NCI-H345 treated with DMSO at 0.1 percent for 48 hours (cell line): ENCODE data around the gene CHD9.
"Not testable (repeated sequence)": the region's sequence is repeated elsewhere in the genome, so short reads cannot be mapped to it uniquely, and the experiment has no call there.

ENCODE experiments used
- DNase-seq: peaks from one replicate; lab custom pipeline; 2025; ENCODE audit not compliant: unreplicated experiment; lab: John Stamatoyannopoulos, UW

Gene CHD9

GRCh38 chr16:53130159-53131049, 75.6 kb downstream of the CHD9 start:
- DNase-seq = peak; percentile 76

DNA sequence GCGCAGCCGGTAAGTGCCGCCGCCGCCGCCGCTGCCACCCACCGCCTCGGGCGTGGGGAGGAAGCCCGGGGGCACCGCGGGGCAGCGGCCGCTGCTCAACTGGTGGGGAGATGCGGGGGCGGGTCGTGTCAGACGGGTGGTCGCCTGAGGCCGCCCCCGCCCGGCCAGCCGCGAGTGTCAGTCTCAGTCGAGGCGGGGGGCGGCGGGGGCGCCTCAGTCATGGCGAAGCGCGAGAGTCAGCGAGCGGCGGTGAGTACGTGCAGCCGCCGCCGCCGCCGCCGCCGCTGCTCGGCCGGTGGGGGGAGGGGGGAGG, 76.2 kb downstream of the CHD9 start:
- DNase-seq = no peak

DNA sequence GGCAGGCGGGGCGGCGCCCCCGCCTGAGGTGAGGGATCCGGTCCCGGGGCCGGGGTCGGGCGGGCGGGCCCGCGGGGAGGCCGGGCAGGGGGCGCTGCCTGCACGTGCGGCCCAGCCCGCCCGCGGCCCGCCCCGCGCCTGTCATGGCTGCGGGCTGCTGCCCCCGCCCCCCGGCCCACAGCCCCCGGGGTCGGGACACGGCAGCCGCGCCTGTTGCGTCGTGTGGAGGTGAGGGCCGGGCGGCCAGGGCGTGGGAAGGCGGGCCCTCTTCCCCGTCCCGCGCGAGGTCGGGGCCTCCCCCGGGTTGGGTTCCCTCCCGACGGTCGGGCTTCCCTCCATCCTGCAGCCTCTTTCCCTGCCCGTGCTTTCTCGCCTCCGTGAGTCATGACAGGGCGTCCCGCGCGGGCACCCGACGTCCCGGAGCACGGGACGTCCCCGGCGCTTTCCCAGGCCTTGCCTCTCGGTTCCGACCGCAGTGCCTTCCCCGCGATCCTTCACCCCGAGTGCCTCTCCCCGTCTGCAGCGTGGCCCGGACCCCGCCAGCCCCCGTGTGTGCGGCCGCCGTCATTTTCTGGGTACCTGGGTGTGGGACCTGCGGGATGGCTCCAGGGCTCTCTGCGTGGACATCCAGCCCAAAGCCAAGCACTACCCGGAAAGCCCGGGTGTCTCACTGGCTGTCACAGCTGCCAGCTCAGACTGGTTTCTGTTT, 76.7 kb downstream of the CHD9 start:
- no peak for DNase-seq

DNA sequence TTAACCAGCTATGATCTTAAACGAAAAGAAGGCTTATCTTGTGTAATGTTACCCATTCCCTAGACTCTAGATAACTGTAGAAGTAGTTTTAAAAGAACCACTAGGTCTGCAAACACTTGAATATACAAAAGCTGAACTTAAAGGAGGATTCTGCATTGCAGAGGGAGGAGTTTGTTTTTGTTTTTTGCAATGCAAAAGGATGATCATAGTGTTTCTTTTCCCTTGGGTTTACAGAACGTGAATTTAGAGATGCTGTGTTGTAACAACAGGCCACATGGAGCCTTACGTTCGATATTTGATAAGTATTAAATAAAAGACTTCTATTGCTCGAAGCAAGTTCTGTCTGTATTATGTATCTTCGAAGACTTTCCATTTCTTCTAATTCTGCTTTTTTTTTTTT, 77.6 kb downstream of the CHD9 start:
- no peak for DNase-seq

DNA sequence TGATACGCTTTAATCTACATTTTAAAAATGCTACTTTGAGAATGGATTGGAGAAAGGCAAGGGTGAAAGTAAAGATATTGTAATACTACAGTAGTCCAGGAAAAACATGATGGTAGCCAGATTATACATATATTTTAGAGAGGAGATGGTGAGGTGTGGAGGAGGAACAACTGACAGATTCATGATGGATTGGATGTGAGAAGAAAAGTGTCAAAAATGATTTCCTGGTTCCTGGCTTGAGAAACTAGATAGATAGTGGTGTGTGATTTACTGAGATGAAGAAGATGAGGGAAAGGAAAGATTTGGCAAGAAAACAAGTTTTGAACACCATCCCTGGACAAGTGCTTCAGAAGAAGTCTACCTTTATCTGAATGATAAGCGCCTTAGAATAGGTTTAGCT, 80.5 kb downstream of the CHD9 start:
- DNase-seq = no peak

- no peak for DNase-seq
Observed at GRCh38 chr16:53142823-53143568, 88.2 kb downstream of the CHD9 start.

DNA sequence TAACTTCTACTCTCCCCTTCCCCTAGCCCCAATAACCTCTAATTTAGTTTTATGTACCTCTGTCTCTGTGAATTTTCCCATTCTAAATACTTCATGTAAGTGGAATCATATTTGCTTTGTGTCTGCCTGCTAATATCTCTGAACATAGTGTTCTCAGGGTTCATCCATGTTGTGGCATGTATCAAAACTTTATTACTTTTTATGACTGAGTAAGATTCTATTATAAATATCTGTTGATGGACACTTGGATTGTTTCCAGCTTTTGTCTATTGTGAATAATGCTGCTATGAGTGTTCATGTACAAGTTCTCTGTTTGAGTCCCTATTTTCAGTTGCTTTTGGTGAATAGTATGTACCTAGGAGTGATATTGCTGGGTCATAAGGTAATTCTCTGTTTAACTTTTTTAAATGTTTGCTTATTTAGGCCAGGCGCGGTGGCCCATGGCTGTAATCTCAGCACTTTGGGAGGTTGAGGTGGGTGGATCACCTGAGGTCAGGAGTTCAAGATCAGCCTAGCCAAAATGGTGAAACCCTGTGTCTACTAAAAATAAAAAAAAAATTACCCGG, 92.8 kb downstream of the CHD9 start:
- no peak for DNase-seq

DNA sequence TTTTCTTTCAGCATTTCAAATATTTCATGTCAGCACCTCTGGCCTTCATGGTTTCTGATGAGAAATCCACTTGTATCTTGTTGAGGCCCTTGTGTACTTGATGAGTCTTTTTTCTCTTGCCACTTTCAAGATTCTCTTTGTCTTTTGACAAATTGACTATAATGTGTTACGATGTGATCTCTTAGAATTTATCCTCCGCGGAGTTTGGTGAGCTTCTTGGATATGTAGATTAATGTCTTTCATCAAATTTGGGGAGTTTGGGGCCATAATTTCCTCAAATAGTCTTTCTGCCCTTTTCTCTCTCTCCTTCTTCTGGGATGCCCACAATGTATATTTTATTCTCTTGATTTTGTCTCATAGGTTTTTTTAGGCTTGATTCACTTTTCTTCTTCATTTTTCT, 96.0 kb downstream of the CHD9 start:
- DNase-seq = no peak

DNA sequence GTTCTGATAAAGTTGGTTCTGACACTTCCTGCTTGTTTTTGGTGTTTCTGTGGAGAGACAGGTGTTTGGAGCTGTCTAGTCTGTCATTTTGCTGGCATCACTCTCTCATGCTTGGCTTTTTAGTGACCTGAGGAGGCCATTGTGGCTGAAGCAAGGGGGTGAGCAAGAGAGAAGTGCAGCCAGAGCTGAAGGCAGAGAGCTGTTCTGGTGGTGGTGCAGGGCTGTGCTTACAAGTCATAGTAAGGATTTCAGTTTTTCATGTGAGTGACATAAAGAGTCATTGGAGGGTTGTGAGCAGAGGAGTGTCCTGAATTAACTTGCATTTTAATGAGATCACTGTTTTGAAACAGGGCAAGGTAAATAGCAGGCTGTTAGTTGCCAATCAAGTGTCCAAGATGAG, 97.5 kb downstream of the CHD9 start:
- DNase-seq = no peak

GRCh38 chr16:53153130-53153529, 98.3 kb downstream of the CHD9 start:
- no peak for DNase-seq

GRCh38 chr16:53154513-53154912, 99.7 kb downstream of the CHD9 start:
- DNase-seq = no peak

DNA sequence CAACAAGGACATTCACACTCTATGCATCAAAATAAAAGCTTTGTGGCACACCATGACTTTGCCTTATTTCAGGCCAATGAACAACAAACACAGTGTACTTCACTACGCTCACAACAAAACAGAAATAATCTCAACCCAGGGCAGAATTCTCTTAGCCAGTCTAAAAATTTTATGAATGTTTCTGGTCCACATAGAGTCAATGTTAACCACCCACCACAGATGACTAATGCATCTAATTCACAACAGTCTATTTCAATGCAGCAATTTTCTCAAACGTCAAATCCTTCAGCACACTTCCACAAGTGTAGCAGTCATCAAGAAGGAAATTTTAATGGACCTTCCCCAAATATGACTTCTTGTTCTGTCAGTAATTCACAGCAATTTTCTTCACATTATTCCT, 101.7 kb downstream of the CHD9 start:
- no peak for DNase-seq

DNA sequence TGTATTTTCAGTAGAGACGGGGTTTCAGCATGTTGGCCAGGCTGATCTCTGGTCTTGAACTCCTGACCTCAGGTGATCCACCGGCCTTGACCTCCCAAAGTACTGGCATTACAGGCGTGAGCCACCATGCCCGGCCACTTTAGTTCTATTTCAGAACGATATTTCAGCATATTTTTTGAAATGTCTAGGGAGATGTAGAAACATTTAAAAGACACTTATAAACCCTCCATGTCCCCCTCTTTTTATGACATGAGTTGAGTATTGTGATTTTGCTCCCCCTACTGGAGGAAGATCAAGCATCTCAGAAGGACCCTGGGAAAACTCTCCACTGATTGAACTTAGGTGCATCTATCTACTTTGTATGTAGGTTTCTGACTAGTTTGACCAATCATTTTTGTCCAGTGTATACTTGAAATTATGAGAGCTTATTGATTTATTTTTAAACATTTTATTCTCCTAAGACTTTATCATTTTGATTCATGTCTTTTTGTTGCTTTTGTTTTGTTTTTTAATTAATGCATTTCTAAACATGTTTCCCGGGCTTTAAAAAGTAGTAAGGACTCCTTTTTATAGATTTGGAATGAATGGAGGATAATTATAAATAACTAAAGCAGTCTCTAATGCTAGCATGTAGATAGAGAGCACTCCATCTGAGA, 105.1 kb downstream of the CHD9 start:
- DNase-seq = peak; percentile 29

GRCh38 chr16:53166099-53166498, 111.3 kb downstream of the CHD9 start:
- no peak for DNase-seq

DNA sequence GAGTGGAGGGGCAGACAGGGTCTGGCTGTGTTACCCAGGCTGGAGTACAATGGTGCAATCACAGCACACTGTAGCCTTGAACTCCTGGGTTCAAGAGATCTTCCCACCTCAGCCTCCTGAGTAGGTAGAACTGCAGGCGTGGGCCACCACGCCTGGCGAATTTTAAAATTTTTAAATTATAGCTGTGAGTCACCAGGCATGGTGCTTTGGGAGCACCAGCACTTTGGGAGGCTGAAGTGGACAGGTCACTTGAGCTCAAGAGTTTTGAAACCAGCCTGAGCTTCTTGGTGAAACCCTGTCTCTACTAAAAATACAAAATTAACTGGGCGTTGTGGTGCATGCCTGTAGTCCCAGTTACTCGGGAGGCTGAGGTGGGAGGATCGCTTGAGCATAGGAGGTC, 114.0 kb downstream of the CHD9 start:
- DNase-seq = no peak

DNA sequence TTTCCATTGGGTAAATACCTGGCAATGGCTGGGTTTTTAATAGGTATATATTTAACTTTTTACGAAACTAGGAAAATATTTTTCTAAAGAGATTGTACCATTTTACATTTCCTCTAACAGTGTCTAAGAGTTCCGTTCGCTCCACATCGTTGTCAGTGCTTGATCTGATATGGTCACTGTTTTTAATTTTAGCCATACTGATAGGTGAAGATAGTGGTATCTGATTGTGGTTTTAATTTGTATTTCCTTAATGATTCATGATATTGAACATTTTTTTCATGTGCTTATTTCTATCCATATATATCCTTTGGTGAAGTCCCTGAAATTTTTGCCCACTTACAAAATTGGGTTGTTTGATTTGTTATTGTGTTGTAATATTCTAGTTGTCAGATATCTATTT, 117.7 kb downstream of the CHD9 start:
- DNase-seq = no peak

- no peak for DNase-seq
Observed at GRCh38 chr16:53175118-53175517, 120.3 kb downstream of the CHD9 start.

GRCh38 chr16:53176434-53176833, 121.6 kb downstream of the CHD9 start:
- DNase-seq = no peak

DNA sequence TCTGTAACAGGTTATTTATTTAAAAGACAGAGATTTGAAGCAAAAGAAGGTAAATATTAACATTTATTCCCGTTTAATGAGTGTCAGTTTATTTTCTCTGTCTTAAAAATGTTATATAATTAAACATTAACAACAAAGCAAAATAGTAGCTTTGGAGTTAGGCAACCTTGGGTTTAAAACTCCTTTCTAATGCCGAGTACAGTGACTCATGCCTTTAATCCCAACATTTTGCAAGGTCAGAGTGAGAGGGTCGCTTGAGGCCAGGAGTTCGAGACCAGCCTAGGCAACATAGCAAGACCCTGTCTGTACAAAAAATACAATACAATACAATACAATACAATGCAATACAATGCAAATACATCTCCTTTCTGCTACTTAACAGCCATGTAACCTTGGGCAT, 128.7 kb downstream of the CHD9 start:
- DNase-seq = no peak

- not testable (repeated sequence) for DNase-seq
Observed at GRCh38 chr16:53185741-53186140, 130.9 kb downstream of the CHD9 start.

GRCh38 chr16:53187775-53188174, 133.0 kb downstream of the CHD9 start:
- no peak for DNase-seq
